HUDEP-2 (cell line): ENCODE measurements around the gene AGAP2.

ENCODE experiments used
- DNase-seq, 76 experiments: peaks; one replicate each; lab custom pipeline; 2025; ENCODE audit not compliant: unreplicated experiment in 76 of 76; lab: John Stamatoyannopoulos, UW

AGAP2 gene

DNA sequence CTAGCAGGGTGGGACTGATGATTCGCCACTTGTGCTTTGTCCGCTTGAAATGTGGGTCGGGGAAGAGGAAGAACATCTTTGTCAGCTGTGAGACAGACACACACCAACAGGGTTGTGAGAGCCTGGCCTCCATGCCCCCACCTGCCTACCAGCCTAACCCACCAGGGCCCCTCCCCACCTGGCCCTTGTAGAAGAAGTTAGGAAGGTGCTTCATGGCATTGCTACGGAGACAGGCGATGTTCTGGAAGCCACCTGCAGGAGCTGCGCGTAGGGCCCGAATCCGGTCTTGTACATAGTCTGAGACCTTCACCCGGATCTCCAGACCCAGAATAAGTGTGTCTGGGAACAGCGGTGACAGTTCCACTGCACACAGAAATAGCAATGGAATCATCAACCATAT lies 31.1 kb upstream of the AGAP2 start:
- DNase-seq: no peak

DNA sequence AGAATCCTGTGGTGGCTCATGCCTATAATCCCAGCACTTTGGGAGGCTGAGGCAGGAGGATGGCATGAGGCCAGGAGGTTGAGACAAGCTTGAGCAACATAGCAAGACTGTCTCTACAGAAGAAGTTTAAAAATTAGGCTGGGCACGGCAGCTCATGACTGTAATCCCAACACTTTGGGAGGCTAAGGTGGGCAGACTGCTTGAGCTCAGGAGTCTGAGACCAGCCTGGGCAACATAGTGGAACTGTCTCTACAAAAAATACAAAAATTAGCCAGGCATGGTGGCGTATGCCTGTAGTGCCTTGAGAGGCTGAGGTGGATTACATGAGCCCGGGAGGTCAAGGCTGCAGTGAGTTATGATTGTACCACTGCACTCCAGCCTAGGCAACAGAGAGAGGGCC lies 29.3 kb upstream of the AGAP2 start:
- DNase-seq: no peak

DNA sequence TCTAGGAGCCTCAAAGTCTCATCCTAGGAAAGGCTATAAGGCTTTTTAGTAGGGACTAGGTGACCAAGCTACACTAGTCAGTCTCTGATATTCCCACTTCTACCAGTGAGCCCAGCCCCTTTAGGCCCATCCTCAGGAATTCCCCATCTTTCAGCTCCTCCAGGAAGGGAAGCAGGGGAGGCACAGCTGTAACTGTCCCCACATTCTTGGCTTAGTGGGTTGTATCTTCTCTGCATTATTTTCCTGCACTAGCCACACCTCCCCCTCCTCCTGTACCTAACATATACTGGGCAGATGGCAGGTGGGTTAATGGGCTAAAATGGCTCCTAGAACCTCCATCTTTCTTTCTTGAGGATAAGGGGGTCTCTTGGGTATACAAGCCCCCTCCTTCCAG lies 28.8 kb upstream of the AGAP2 start:
- no peak for DNase-seq

DNA sequence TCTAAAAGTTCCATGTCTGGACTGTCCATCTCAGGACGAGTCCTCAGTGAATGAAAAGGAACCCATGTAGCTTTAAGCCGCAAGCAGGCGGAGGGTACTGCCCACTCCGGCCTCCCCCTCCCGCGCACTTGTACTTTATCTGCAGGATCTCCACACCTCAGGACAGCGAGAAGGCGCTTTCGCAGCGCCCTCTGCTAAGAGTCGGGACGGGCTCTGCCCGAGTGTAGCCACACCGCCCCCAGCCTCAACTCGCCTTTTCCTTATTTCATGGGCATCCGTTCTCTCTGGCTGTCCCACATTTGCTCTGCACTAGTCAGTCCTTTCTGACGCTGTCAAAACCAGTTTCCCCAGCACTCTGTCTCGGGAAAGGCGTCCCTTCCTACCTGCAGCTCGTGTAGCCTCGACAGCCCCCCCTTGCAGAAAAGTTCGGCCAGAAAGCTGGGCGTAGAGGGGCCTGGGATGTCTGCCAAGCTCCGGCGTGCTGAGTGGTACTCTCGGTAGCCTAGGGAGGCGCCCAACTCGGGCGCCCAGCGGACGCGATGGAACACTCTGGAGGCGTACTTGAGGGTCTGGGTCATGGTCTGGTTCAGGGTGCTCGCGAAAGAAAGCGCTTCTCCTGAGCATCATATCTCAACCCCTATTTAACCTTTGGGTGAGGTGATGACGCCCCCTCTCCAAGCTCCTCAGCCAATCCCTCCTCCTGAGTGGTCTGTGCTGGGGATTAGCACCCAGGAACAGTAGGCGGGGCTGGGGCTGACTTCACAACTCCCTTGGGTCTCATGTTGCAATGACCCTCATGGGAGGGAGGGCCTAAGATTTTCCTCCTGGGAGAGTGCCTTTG lies 28.1 kb upstream of the AGAP2 start, which contains the start of gene CYP27B1:
Gene CYP27B1, minus strand, starts transcription at position 615 of the 841 bp plus-strand sequence. Its CDS starts 37 bp downstream, at position 578.
- DNase-seq: peak in 25 of 76 experiments; percentile 10 to 43 (median 29)

DNA sequence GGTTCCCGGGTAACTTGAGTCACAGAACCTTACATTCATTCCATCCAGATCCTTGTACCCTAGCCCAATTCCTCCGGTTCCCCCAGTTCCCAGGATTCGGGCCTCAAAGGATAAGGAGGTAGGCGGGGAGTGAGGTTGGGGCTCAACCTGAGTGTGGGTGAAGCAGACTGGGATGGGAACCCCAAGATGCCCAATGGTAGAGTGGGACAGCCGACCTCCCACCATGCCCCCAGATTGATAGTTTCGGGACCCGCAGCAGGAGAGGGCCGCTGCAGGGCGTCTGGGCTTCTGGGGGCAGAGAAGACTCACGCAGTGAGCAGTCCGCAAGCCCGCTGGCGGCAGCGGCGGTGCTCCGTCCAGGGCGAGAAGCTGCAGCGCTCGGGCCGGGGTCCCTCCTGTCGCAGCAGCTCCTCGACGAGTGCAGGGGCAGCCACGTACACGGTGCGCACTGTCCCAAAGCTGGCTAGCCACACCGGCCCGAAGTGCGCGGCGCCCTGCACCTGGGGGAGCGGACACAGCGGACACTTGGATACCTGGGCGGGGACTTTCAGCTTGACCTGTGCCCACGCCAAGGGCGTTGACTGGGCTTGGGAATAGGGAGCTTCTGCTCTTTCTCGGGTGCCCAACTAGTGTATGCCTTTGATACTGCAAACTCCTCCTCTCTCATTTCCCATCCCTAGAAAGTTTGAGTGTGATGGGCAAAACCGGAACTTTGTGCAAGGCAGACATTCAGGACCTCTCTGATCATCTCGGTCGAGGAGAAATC lies 27.3 kb upstream of the AGAP2 start:
- DNase-seq: peak in 1 of 76 experiments; percentile 34

DNA sequence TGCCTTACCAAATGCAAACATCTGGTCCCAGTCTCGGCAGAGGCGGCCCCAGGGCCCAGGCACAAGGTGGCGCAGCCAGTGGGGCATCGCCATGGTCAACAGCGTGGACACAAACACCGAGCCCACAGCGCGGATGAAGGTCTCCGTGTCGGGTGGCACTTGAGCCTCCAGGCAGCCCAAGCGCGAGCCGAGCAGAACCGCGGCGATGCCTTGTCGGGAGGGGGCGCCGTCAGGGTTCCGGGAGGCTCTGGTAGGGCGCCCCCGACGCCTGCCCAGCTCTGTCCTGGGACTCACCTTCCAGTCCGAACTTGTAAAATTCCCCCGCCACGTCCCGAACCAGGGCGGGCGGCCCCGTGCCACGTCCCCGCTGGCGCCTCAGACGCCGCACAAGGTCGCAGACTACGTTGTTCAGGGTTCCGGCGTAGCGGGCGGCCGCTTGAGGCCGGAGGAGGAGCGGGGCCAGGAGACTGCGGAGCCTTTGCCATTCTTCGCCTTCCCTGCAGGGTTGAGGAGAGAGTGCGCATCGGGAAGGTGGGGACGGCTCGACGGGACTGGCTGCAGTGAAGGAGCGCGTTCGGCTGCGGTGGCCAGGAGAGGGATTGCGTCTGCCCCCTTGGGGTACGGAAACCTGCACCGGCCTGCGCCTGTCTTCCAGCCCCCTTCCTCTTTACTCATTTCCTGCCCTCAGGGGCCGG lies 26.6 kb upstream of the AGAP2 start:
- DNase-seq: peak in 45 of 76 experiments; percentile 7 to 61 (median 32)

DNA sequence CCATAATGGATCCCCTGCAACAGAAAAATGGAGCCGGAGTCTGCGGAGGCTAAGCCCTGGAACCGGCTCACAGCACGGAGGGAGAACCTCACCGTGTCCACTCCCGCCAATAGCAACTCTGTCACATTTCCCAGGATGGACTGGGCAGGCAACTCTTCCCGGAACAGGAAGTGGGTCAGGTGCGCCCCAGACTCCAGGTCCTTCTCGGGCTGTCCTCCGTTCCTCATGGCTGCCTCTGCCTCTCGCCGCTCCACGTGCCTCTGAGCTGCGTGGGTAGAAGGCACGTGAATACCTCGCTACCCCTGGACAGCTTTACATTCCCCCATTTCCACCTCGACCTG lies 26.1 kb upstream of the AGAP2 start:
- peak in 2 of 76 experiments; percentile 43 to 49 for DNase-seq

DNA sequence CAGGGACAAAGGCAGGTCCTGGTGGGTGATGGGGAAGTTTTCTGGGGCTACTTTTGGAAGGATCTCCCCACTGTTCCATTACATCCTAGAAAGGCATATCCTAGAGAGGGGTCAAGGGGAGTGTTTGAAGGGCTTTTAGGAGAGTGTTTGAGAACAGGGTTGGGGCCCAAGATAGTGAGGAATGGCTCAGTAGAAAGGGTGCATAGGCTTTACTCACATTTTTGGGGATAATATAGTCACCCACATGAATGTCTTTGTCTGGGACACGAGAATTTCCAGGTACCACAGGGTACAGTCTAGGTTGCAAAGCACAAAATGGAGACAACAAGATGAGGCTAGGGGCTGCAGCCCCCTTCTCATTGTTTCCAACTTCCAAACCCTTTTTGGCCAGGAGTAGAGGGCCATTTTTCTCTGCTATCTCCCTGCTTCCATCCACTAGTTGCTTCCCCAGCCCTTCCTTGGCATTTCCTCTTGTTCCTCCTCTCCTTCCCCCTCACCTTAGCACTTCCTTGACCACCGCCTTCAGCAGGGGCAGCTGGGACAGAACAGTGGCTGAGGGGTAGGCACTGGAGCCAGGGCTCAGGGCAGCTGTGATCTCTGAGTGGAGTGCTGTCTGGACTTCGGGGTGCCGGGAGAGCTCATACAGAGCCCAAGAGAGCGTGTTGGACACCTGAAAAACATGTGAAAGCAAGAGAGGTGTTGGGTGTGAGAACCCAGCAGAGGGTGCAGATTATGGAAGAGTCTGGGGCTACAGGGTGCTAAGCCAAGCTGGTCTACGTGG lies 25.5 kb upstream of the AGAP2 start:
- no peak for DNase-seq

DNA sequence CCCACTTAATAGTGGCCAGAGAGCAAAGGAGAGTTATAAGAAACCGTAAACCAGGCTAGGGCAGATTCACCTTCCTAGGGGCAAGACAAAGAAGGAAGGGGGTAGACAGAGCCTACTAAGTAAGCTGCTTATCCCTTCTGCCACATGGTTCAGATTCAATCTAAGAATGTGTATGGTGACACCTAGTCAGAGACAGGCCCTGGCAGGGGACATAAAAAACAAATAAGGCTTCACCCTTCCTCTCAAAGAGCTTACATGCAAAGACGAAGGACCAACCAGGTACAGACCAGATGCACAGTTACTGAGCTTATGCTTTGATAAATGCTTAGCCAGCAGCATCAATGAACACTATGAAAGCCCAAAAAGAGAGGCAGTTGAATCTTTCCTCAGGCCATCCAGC lies 23.9 kb upstream of the AGAP2 start:
- no peak for DNase-seq

DNA sequence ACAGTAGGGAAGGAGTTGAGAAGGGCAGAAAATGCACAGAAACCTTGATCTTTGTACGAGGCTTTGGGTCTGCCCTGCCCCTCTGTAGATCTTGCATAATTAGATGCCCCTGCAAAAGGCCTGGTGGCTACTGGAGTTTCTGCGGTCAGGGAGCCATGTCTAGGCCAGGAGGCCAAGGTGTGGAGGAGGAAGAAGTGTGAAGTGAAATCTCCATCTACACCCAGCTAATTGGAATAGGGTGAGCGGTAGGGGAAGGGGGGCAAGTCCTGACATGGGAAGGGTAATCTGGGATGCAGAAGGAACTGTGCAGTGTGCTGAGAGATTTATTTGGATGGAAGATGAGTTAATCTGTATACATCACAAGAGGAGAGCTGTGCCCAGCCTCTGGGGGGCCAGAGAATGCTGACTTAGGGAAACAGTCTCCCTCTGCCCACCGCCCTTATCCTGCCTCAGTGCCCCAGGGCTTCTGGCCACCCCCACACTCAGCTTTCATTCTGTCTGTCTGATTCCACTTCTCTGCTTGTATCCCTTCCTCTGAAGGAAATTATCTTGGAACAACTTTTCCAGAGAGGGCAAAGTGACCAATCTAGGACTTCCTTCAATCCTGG lies 23.0 kb upstream of the AGAP2 start:
- DNase-seq: no peak

DNA sequence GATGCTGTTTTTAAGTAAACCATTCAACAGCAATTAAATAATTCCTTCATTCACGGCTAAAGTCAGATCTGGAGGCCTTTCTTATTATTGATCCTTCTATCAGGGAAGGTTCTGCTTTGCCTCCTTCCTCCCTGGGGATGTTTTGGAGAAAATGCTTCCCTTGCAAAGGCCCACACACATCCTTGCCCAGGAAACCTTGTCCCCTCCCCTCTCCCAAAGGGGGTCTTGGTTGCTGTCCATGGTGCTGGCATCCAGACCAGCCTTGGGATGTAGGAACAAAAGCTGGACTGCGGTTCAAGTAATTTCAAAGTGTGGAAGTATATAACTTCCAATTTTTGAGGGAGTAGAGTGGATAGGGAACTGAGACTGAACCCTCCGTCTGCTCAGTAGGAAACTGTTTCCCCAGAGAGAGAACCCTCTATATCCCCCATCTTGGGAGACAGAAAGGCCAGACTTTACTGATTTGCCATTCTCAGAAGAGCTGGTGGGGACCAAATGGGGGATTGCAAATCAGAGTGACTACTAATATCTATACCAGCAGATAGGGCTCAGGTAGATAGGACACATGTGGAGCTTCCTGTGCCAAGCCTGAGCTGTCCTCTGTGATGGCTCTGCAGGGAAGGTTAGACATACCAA lies 21.9 kb upstream of the AGAP2 start:
- DNase-seq: no peak

DNA sequence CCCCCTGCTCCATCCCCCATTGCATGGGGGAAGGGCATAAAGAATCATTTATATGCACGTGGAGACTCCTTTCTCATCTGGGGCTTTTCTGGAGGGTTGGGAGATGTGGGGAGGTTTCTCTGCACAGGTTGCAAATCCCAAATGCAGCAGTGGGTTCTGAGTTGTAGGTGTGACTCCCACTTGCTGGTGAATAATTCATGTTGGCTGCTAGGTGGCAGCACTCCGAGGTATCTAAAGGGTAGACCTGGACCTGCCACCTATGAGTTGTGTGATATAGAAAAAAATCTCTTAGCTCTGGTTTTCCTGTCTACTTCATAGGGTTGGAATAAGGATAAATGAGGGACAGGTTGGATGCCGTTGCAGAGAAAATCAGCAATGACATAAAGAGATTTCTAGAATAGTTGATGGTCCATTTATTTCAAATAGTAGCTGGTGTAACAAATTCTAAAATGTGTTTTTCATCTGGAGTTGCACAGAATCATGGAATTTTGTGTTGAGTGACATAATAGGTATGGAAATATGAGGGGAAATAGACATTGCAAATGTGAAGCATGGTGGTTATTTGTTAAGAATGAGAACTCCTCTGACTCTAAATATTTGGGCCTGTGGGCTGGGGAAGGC lies 20.9 kb upstream of the AGAP2 start:
- peak in 21 of 76 experiments; percentile 3 to 48 (median 17) for DNase-seq

DNA sequence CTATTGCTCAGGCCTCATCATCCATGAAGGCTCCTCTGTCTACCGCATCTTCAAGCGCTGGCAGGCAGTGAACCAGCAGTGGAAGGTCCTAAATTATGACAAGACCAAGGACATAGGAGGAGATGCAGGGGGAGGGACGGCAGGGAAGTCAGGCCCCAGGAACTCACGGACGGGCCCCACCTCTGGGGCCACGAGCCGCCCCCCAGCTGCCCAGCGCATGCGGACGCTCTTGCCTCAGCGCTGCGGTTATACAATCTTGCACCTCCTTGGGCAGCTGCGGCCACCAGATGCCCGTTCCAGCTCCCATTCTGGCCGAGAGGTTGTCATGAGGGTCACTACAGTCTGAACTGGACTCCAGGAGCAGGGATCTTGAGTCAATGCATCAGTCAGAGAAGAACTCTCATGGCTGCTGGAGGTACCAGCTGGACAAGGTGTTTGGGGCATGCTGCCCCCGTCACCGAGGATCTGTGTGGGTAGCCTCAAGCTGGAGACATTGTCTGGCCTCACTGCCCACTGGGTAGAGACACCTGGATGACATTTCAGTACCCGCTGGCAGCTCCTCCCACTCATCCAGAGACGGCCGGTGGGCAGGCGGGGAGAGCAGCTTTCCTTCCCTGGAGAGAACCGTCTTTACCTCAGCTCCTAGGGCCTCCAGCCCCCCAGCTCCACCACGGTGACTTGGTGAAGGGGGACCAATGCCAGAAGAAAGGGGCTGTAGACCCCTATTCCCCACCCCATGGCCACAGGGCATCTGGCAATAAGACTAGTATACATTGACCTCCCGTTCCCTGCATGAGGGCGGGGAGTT lies 20.2 kb upstream of the AGAP2 start:
- no peak for DNase-seq

DNA sequence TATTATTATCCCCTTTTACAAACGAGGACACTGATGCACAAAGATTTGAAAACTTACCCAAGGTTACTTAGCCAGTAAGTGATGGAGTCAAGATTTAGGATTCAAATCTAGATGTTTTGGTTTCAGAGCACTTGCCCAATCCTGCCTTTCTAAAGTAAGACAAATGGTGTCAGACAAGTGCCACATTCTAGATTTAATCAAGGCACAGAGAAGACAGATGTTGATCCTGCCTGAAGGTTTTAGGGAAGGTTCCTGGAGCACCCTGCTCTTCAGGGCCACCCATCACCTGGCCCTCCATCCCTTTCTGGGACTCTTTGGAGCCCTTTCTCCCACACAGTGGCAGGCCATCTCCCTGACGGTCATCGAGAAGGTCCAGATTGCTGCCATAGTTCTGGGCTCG lies 19.2 kb upstream of the AGAP2 start:
- no peak for DNase-seq

DNA sequence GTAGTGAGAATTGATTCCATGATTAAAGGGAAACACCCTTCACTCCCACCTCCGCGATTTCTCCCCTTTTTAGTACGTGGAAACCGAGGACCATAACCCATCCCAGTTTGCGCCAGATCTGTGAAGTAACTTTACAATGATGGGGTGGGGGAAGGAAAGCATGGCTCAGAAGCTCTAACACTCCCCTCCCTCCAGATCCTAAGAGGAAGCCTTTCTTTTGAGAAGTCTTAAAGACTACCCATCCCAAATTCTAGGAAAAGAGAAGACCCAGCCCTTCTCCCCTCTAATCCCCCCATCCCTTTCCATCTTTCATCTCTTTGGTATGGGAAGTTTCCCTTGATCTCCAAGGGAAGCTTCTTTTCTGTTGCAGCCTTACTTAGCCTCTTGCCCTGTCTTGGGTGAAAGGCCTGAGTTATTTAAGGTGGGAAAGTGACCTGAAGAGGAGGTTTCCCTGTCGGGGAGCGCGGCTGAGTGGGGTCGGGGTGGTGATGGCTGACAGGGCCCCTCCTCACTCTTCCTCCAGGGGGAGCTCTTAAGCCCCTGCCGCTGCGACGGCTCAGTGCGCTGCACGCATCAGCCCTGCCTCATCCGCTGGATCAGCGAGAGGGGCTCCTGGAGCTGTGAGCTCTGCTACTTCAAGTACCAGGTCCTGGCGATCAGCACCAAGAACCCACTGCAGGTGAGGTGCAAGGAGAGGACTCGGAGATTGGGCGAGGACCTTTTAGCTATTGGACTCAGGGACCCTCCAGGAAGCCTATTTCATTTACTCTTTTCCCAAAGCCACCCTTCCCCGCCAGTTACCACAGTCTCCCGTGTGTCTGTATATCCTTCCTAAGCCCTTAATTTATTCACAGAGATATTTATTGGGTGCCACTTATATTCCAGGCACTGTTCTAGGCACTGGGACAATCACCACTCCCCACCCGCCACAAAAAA lies 18.1 kb upstream of the AGAP2 start:
- DNase-seq: peak in 54 of 76 experiments; percentile 6 to 65 (median 34)

DNA sequence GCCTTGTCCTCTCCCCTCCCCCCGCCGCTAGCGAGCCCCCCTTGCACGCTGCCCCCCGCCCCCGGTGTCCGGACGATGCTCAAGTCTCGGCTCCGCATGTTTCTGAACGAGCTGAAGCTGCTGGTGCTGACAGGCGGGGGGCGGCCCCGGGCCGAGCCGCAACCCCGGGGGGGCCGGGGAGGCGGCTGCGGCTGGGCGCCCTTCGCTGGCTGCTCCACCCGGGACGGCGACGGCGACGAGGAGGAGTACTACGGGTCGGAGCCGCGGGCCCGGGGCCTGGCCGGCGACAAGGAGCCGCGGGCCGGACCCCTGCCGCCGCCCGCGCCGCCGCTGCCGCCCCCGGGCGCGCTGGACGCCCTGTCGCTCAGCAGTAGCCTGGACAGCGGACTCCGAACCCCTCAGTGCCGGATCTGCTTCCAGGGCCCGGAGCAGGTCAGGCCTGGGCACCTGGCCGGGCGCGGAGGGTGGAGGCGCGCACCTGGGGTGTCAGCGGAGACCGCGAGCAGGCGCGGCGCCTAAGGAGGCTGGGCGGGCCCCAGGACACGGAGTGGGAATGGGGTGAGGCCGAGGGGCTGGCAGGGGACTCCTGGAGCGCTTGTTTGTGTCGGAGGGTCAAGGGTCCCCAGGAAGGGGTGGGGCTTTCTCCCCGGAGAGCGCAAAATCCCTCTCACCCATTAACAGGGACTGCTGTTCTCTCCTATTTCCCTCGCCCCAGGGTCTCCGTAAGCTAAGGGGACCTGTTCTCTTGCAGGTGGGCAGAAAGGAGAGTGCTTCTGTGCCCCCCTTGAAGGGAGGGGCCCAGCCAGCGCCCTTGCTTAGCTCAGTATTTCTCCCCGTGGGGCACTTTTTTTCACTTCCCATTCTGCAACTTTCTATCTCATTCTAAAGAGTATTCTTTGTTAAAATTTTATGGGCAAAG lies 17.2 kb upstream of the AGAP2 start:
- peak in 1 of 76 experiments; percentile 0 for DNase-seq

DNA sequence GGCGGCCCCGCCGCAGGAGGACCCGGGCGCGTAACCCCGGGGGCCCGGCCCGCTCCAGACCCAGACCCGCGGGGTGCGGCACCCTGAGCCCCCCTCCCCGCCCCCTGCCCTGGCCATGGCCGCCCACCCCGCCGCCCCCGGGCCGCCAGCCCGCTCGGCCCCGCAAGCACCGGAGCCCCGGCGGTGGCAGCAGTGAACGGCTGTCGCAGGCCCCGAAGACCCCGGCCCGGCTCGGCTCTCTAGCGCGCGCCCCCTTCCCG lies 16.6 kb upstream of the AGAP2 start:
- DNase-seq: no peak
